CD4-positive, alpha-beta T cell treated with Interleukin-2 at 100 ng/mL for 4 hours (primary cell): Measurements from ENCODE around the gene CFAP90.

Experiments used
- DNase-seq: peaks from one replicate; pipeline ENCODE4 v3.0.0-alpha.2; 2020; ENCODE audit warnings: low spot score

CFAP90 gene

GRCh38 chr5:7822449-7822848 lies 28.5 kb downstream of the CFAP90 start:
- no peak for DNase-seq

GRCh38 chr5:7816535-7816901 lies 34.4 kb downstream of the CFAP90 start:
- DNase-seq = no peak

DNA sequence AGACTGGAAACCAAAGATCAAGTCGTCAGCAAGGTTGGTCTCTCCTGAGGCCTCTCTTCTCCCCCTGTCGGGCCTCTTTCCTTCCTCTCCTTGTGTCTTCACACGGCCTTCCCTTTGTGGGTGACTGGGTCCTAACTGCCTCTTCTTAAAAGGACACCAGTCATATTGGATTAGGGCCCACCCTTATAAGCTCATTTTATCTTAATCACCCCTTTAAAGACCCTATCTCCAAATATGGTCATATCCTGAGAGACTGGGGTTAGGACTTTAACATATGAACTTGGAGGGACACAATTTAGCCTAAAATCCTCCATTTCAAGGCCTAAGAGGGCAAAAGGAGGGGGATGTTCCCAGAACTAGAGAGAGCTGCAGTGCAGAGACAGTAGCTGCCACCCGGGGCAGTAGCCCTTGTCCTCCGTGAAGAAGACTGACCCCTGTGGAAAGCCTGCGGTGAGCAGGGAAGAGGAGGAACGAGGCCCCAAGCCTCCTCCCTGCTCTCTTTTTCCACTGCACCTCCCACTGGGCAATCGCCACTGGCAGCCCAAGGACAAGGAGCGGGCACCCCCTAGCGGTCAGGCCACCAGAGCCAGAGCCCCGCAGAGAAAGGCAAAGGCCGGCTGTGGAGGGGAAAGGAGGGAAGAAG lies 34.9 kb downstream of the CFAP90 start:
- peak; percentile 57 for DNase-seq

DNA sequence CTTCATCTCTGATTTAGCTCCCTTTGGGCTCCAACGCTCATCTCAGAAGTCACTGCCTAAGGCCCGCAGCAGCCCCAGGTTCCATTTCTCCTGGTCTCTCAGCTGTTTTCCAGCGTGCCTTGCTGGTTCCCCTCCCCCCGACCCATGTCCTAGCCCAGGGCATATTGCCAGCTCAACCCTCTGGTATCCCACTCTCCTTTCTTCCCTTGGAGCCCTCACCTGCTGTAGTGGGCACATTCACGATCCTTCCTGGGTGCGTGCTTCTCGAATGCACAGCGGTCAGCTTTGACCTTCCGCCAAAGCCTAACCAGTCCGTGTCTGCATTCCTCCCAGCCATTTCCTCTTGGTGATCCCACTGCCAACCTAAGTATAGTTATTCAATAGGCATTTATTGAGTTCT lies 36.1 kb downstream of the CFAP90 start:
- no peak for DNase-seq

GRCh38 chr5:7813576-7813975 lies 37.4 kb downstream of the CFAP90 start:
- DNase-seq = no peak

DNA sequence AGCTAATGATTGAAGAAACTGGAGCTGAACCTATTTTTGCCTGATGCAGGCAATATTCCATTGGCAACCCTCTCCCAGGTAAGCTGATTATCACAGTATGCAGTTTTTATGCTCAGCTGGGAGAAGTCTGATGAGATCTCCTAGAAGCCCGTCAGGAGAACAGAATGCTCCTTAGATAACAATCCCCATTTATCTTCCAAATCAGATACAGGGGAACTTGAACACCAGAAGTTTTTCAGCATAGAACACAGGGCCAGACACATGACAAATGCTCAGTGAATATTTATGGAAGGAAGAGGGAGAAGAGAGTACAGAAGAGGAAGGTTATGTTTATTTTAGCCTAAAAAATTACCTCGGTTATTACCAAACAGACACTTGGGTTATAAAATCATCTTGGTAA lies 37.9 kb downstream of the CFAP90 start:
- DNase-seq = no peak

GRCh38 chr5:7811715-7812114 lies 39.2 kb downstream of the CFAP90 start:
- DNase-seq = no peak

DNA sequence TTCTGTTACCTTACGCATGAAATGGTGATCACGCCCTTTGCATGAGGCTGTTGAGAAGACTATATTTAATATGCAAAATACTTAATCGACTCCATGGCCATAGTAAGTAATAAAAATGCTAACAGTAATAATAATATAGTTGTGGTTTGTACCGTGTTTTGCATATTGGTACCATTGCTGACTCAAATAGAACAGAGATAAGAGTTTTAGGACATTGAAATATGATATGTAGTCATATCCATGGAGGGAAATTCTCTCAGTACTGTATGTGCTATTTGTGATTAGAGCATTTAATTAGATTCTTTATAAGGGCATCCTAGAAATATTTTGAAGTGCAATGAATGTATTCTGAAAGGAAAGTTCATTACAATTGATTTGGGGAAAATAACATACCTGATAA lies 41.9 kb downstream of the CFAP90 start:
- DNase-seq = no peak

DNA sequence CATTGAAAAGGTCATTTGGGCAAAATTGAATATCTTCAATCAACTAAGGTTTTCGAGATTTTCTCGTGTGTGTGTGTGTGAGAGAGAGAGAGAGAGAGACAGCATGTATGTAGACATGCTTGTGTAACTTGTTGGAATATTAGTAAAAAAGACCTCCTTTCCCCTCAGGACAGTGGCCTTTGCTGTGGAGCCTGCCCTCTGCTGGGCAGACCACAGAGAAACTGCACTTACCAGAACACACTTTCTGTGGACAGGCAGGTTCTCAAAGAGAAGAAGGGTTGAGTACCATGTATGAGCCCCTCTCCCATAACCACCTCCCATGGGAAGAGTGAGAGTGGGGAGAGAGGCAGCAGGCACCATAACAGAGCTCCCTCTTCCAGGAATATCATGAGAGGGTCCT lies 45.6 kb downstream of the CFAP90 start:
- no peak for DNase-seq

DNA sequence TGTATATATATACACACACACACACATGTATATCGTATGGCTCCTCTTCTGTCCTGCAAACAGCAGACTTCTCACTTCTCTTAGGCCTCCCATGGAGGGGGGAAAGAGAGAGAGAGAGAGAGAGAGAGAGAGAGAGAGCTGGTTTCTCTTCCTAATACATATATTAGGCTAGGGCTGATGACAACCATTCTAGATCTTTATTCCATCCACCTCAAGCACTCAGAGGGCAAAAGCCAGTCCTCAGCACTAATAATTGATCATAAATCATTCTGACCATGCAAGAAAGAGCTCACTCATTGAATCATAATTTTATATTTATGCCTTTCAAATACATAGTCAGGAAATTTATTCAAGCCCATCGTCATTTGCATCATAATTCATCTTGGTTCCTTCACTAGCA lies 47.0 kb downstream of the CFAP90 start:
- DNase-seq = no peak

DNA sequence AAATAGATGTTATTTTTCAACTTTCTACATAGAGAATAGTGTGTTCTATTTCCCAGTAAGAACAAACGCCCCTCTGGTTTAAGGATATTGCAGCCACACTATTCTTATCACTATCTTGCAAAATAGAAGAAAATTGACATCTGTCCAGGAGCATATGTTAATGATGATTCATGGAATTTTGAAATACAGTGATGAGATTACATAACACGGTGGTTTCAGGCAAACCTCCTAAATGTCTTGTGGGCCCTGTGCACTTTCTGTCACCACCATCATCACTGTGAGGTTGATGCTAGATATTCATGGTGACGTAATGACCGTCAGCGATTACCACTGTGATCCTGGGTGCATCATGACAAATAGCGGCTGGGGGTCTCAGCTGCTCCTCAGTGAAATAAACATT lies 48.1 kb downstream of the CFAP90 start:
- no peak for DNase-seq

GRCh38 chr5:7801891-7802614 lies 48.9 kb downstream of the CFAP90 start:
- DNase-seq = no peak

- DNase-seq = no peak
Measured at GRCh38 chr5:7795306-7795705, 55.6 kb downstream of the CFAP90 start.

DNA sequence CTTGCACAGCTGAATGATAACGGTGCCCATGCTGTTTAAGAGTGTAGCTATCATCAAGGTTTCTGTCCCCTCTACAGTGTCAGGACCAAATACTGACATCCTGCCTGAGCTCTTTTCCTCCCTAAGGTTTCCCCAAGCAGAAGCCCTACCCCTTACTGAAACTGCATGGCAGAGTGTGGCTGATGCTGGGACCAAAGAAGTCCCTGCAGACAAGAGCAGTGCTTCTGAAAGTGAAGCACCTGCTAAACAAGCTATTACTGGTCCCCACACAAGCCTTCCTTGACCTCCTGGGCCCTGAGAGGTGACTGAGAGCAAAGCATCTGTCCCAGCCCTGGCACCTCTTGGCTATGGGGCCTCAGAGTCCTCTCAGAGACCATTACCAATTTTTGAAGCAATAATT lies 56.1 kb downstream of the CFAP90 start:
- DNase-seq = no peak

- no peak for DNase-seq
Measured at GRCh38 chr5:7794311-7794710, 56.6 kb downstream of the CFAP90 start.

DNA sequence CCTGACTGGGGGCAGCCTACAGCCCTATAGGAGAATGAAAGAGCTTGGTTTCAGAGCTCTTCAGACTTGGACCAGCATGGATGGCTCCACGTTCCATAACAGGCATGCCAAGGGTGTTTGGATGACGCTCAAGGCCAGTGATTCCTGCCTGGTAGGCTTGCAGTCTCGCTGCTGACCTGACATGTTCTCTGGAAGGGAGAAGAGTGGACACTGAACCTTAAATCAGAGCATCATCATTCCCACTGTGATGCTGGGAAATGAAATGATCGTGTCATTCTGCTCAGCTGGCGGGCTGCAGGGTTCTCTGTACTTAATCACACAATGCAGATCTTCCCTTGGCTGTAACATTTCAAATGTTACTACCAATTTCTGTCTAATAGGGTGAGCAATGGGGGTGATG lies 57.0 kb downstream of the CFAP90 start:
- DNase-seq = no peak

- no peak for DNase-seq
Measured at GRCh38 chr5:7789567-7789966, 61.4 kb downstream of the CFAP90 start.

- no peak for DNase-seq
Measured at GRCh38 chr5:7787770-7788169, 63.2 kb downstream of the CFAP90 start.

DNA sequence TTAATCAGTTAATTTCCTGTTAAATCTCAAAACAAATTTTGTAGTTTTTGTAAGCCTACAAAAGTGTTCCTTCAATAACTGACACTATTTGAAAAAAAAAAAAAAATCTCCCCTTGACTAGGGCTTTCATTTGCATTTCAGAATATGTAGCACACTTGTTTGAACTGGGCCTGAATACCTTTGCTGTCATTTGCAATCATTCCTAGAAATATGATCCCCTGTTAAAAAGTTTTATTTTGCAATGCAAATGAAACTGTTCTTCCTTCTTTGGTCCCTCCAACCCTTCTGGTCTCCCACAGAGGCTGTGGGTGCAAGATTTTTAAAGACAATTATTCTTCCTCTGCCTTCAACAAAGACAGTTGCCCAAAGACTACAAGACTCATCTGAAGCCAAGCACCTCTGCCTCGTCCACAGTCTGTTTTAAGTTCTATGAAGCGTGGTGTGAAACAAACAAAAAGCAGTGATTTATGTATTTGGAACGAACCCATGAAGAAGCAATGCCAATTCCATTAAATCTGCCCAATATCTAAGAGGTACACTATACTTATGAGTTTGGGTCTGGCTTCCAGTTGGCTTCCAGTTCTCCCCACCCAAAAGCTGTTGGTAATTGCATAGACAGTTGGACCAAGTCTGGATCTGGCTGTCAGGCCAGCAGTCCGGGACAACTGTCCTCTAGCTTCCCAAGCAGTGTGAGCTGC lies 66.1 kb downstream of the CFAP90 start:
- DNase-seq = no peak

DNA sequence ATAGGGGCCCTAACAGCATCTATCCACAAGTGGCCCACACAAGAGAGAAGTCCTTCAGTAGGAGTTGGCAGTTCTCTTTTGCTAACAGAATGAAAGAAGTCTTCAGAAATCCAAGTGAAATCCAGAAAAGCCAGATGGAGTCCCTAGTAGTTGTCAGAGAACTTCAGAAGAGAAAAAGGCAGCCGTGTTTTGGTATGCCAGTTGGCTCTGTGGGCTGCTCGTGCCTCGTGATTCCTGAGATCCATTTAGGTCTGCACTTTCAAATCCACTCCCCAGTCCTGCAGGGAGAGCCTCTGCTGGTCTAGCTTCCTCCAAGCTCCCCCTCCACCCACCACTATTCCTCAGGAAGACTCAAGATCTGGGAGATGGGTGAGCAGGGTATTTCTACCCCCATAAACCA lies 69.0 kb downstream of the CFAP90 start:
- DNase-seq = no peak
